Astrocyte (in vitro differentiated cells and primary cell): Measurements from ENCODE around the gene RPL6.

Source experiments
- CTCF ChIP-seq: IDR thresholded peaks from 2 replicates; pipeline ENCODE4 v1.5.1; 2011; ENCODE audit warnings: low read depth, mild to moderate bottlenecking, inconsistent platforms, low read length, moderate library complexity; ENCODE audit not compliant: insufficient read depth
- EZH2 ChIP-seq: IDR thresholded peaks from 2 replicates; pipeline ENCODE4 v1.6.1; 2012; ENCODE audit warnings: mild to moderate bottlenecking, low read length, inconsistent platforms; ENCODE audit not compliant: insufficient read depth

GRCh38 chr12:112458330-112458729 is 48.9 kb upstream of the RPL6 start:
- no peak for TF ChIP-seq CTCF
- TF ChIP-seq EZH2, result no peak
